WTC11 (cell line): ENCODE data around the gene STK24.

Source experiments
- TF ChIP-seq, protein P1 (sequence below): sonication (generic); formaldehyde crosslinking; IDR thresholded peaks from 2 replicates; pipeline ENCODE4 v1.8.1; 2022; ENCODE audit warnings: low read depth, mild to moderate bottlenecking, moderate library complexity, missing genetic modification reagents, borderline replicate concordance
- TF ChIP-seq, protein P2 (sequence below): sonication (generic); formaldehyde crosslinking; IDR thresholded peaks from 2 replicates; pipeline ENCODE4 v1.8.0; 2023; ENCODE audit warnings: missing genetic modification reagents

- TF ChIP-seq, protein P1, sequence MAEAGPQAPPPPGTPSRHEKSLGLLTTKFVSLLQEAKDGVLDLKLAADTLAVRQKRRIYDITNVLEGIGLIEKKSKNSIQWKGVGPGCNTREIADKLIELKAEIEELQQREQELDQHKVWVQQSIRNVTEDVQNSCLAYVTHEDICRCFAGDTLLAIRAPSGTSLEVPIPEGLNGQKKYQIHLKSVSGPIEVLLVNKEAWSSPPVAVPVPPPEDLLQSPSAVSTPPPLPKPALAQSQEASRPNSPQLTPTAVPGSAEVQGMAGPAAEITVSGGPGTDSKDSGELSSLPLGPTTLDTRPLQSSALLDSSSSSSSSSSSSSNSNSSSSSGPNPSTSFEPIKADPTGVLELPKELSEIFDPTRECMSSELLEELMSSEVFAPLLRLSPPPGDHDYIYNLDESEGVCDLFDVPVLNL (CRISPR knock-in tag), result no peak
- TF ChIP-seq, protein P2, sequence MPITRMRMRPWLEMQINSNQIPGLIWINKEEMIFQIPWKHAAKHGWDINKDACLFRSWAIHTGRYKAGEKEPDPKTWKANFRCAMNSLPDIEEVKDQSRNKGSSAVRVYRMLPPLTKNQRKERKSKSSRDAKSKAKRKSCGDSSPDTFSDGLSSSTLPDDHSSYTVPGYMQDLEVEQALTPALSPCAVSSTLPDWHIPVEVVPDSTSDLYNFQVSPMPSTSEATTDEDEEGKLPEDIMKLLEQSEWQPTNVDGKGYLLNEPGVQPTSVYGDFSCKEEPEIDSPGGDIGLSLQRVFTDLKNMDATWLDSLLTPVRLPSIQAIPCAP, result no peak
These were observed 177.2 kb downstream of the STK24 start for GRCh38 chr13:98399756-98400155.
